ENCODE measurements around the gene SMIM41.

Gene SMIM41

DNA sequence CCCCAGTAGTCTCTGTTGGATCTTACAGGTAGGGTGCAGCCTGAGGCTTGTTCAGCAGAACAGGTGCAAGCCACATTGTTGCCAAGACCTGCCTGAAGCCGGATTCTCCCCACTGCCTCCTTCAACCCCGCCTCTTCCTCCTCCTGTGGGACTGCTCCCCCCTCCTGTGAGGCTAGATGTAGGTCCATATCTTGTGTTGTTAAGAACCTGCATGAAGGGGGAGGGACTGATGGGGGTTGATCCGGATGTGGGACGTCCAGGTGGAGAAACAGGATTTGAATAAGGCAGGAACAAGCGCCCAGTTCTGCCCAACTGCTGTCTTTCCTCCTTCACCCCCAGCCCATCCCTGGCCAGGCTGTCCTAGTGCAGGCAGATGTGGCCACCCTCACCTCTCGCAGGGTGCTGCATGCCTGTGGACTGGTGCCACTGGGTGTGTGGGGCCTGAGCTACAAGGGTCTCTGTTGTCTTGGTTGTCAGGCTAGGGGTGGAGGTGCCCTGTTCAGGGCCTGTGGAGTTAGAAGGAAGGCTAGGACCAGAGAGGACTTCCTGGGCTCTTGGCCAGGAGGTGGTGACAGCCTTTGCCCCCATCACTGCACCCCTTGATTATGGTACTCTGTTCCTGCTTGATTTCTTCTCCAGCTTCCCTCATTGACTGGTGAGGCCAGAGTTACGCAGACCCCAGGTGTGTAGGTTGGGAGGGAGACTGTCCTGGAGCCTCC lies 26.9 kb upstream of the SMIM41 start:
- no peak for TF ChIP-seq CTCF (IDR thresholded peaks at IDR 0.05; ENCODE audit: insufficient read depth, low read length, poor library complexity, severe bottlenecking)
- no peaks in the 10 kb centered on the region for H3K36me3 ChIP-seq (ENCODE audit: control insufficient read depth, insufficient read depth, low read length)
- H3K27me3 ChIP-seq (replicated peaks; ENCODE audit: control insufficient read depth, insufficient read depth, low read length): no peaks in the 10 kb centered on the region
- no peak for DNase-seq (ENCODE audit: extremely low read depth, insufficient read length)
- H3K4me3 ChIP-seq (replicated peaks; ENCODE audit: low read depth, low read length): peak overlapping the region; percentile 8

- Histone ChIP-seq H3K36me3 (ENCODE audit: control insufficient read depth, insufficient read depth, low read length) (no peaks in the 10 kb centered on the region), H3K27me3 (replicated peaks; ENCODE audit: control insufficient read depth, insufficient read depth, low read length) (no peaks in the 10 kb centered on the region), H3K4me3 (replicated peaks; ENCODE audit: low read depth, low read length) (no peak overlapping the region)
- TF ChIP-seq CTCF (IDR thresholded peaks at IDR 0.05; ENCODE audit: insufficient read depth, low read length, poor library complexity, severe bottlenecking): no peak
- no peak for DNase-seq (ENCODE audit: extremely low read depth, insufficient read length)
Observed at GRCh38 chr12:52053536-52054209, 25.8 kb upstream of the SMIM41 start.

DNA sequence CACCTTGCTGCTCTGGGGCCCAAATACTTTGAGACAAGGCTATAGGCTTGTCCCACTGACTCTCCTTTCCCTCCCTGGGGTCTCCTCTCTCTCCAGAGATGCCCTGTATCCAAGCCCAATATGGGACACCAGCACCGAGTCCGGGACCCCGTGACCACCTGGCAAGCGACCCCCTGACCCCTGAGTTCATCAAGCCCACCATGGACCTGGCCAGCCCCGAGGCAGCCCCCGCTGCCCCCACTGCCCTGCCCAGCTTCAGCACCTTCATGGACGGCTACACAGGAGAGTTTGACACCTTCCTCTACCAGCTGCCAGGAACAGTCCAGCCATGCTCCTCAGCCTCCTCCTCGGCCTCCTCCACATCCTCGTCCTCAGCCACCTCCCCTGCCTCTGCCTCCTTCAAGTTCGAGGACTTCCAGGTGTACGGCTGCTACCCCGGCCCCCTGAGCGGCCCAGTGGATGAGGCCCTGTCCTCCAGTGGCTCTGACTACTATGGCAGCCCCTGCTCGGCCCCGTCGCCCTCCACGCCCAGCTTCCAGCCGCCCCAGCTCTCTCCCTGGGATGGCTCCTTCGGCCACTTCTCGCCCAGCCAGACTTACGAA lies 25.2 kb upstream of the SMIM41 start:
- Histone ChIP-seq H3K36me3 (ENCODE audit: control insufficient read depth, insufficient read depth, low read length) (no peaks in the 10 kb centered on the region), H3K4me3 (replicated peaks; ENCODE audit: low read depth, low read length) (no peak overlapping the region), H3K27me3 (replicated peaks; ENCODE audit: control insufficient read depth, insufficient read depth, low read length) (no peaks in the 10 kb centered on the region)
- no peak for TF ChIP-seq CTCF (IDR thresholded peaks at IDR 0.05; ENCODE audit: insufficient read depth, low read length, poor library complexity, severe bottlenecking)
- DNase-seq (ENCODE audit: extremely low read depth, insufficient read length): no peak

DNA sequence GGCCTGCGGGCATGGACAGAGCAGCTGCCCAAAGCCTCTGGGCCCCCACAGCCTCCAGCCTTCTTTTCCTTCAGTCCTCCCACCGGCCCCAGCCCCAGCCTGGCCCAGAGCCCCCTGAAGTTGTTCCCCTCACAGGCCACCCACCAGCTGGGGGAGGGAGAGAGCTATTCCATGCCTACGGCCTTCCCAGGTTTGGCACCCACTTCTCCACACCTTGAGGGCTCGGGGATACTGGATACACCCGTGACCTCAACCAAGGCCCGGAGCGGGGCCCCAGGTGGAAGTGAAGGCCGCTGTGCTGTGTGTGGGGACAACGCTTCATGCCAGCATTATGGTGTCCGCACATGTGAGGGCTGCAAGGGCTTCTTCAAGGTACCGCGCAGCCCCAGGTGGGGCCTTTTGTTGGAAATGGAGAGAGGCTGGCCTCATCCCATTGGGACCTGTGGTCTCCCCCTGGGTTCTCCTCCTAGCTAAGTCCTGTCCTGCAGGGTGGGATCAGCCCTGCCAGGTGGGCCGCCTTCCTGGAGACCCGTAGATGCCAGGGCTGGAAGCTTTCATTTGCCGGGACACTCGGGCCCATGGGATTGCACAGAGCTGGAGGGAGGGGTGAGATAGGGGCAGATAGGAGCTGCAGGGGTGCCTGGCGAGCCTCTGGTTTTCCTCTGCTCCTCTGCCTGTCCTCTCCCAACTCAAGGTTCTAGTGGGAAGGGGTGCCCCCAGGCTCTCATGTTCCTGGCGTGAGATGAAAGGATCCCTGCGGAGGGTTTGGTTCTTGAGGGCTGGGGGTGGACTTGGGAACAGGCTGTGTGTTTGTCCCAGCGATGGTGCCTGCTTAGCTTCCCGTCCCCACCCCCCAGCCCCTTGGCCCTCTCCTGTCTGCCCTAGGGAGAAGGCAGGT lies 24.4 kb upstream of the SMIM41 start:
- H3K27me3 ChIP-seq (replicated peaks; ENCODE audit: control insufficient read depth, insufficient read depth, low read length): no peaks in the 10 kb centered on the region
- H3K36me3 ChIP-seq (ENCODE audit: control insufficient read depth, insufficient read depth, low read length): no peaks in the 10 kb centered on the region
- H3K4me3 ChIP-seq (replicated peaks; ENCODE audit: low read depth, low read length): no peak overlapping the region
- TF ChIP-seq CTCF (IDR thresholded peaks at IDR 0.05; ENCODE audit: insufficient read depth, low read length, poor library complexity, severe bottlenecking): no peak
- no peak for DNase-seq (ENCODE audit: extremely low read depth, insufficient read length)

GRCh38 chr12:52055731-52056711 lies 23.5 kb upstream of the SMIM41 start:
- Histone ChIP-seq H3K27me3 (replicated peaks; ENCODE audit: control insufficient read depth, insufficient read depth, low read length) (no peaks in the 10 kb centered on the region), H3K4me3 (replicated peaks; ENCODE audit: low read depth, low read length) (no peak overlapping the region), H3K36me3 (ENCODE audit: control insufficient read depth, insufficient read depth, low read length) (no peaks in the 10 kb centered on the region)
- no peak for TF ChIP-seq CTCF (IDR thresholded peaks at IDR 0.05; ENCODE audit: insufficient read depth, low read length, poor library complexity, severe bottlenecking)
- DNase-seq (ENCODE audit: extremely low read depth, insufficient read length): no peak
